ENCODE results near the gene JRKL.

The JRKL gene

DNA sequence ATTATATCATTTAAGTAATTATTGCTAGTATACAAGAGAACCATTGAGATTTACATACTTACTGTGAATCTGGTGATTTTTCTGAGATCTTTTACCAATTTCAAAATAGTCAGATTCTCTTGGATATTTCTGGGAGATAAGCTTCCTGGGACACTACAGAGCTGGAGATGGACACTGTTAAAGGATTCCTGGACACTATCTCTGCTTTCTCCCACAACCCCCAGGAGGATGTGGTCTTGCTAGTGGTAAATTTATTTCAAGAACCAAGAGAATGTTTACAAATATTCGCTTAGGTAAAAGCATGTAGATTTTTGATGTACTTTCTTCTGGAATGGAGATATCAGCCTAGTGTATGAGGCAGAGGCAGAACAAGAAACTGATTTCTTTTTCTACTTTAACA, 13.0 kb upstream of the JRKL start:
- TF ChIP-seq, protein P1, sequence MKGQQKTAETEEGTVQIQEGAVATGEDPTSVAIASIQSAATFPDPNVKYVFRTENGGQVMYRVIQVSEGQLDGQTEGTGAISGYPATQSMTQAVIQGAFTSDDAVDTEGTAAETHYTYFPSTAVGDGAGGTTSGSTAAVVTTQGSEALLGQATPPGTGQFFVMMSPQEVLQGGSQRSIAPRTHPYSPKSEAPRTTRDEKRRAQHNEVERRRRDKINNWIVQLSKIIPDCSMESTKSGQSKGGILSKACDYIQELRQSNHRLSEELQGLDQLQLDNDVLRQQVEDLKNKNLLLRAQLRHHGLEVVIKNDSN (IDR thresholded peaks at IDR 0.05), result no peak
- no peak for TF ChIP-seq EP300 (IDR thresholded peaks at IDR 0.05; ENCODE audit: borderline replicate concordance)
- TF ChIP-seq CREB1 (IDR thresholded peaks at IDR 0.05; ENCODE audit: low read depth), result no peak
- TF ChIP-seq, protein P2, sequence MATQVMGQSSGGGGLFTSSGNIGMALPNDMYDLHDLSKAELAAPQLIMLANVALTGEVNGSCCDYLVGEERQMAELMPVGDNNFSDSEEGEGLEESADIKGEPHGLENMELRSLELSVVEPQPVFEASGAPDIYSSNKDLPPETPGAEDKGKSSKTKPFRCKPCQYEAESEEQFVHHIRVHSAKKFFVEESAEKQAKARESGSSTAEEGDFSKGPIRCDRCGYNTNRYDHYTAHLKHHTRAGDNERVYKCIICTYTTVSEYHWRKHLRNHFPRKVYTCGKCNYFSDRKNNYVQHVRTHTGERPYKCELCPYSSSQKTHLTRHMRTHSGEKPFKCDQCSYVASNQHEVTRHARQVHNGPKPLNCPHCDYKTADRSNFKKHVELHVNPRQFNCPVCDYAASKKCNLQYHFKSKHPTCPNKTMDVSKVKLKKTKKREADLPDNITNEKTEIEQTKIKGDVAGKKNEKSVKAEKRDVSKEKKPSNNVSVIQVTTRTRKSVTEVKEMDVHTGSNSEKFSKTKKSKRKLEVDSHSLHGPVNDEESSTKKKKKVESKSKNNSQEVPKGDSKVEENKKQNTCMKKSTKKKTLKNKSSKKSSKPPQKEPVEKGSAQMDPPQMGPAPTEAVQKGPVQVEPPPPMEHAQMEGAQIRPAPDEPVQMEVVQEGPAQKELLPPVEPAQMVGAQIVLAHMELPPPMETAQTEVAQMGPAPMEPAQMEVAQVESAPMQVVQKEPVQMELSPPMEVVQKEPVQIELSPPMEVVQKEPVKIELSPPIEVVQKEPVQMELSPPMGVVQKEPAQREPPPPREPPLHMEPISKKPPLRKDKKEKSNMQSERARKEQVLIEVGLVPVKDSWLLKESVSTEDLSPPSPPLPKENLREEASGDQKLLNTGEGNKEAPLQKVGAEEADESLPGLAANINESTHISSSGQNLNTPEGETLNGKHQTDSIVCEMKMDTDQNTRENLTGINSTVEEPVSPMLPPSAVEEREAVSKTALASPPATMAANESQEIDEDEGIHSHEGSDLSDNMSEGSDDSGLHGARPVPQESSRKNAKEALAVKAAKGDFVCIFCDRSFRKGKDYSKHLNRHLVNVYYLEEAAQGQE (IDR thresholded peaks at IDR 0.05; ENCODE audit: low read depth), result no peak
- no peak for TF ChIP-seq TEAD4 (IDR thresholded peaks at IDR 0.05)
- no peak for TF ChIP-seq FOXM1 (IDR thresholded peaks at IDR 0.05; ENCODE audit: borderline replicate concordance, low read depth)
- TF ChIP-seq RAD21 (IDR thresholded peaks at IDR 0.05; ENCODE audit: low read depth), result no peak

DNA sequence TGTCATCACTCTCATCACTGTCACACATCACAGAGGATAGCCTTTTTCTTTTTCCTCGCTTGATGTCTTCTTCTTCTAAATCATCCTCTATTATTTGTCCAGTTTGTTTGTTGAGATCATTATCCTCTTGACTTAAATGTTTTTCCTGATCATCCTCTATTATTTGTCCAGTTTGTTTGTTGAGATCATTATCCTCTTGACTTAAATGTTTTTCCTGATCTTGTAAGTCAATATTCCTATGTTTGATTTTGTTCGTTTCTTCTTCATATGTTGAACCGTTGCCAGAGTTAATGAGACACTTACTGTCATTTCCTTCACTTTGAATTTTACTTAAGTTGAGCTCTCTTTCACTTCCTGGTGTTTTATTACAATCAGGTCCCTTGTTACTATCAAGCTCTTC, 5.7 kb upstream of the JRKL start:
- TF ChIP-seq TAF1 (IDR thresholded peaks at IDR 0.05; ENCODE audit: low read depth) (no peak), RAD21 (IDR thresholded peaks at IDR 0.05; ENCODE audit: low read depth) (no peak), CEBPB (IDR thresholded peaks at IDR 0.05) (no peak)

DNA sequence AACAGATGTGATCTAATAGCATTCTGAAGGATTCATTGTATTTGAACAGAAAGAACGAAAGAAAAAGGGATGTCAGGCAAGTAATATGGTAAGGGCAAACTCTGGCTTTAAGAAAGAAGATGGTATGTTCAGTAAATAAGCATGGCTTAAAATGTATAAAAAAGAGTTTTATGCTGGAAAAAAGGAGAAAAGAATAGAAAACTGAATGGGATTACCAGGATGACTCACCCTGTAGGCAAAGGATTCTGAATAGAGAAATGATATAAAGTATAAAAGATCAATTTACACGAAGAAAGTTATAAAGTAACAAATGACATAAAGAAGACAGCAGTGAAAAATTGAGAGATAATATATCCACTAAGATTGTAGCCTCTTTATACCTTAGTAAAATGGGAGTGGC, 4.6 kb upstream of the JRKL start:
- TF ChIP-seq TCF12 (IDR thresholded peaks at IDR 0.05; ENCODE audit: low read depth) (no peak), FOXM1 (IDR thresholded peaks at IDR 0.05; ENCODE audit: borderline replicate concordance, low read depth) (no peak), ZBTB7A (IDR thresholded peaks at IDR 0.05; ENCODE audit: low read depth) (no peak), EGR1 (IDR thresholded peaks at IDR 0.05) (no peak), TAF1 (IDR thresholded peaks at IDR 0.05; ENCODE audit: low read depth) (no peak)
- TF ChIP-seq, protein P2 (IDR thresholded peaks at IDR 0.05; ENCODE audit: low read depth), result no peak
- TF ChIP-seq, protein P1 (IDR thresholded peaks at IDR 0.05), result no peak

DNA sequence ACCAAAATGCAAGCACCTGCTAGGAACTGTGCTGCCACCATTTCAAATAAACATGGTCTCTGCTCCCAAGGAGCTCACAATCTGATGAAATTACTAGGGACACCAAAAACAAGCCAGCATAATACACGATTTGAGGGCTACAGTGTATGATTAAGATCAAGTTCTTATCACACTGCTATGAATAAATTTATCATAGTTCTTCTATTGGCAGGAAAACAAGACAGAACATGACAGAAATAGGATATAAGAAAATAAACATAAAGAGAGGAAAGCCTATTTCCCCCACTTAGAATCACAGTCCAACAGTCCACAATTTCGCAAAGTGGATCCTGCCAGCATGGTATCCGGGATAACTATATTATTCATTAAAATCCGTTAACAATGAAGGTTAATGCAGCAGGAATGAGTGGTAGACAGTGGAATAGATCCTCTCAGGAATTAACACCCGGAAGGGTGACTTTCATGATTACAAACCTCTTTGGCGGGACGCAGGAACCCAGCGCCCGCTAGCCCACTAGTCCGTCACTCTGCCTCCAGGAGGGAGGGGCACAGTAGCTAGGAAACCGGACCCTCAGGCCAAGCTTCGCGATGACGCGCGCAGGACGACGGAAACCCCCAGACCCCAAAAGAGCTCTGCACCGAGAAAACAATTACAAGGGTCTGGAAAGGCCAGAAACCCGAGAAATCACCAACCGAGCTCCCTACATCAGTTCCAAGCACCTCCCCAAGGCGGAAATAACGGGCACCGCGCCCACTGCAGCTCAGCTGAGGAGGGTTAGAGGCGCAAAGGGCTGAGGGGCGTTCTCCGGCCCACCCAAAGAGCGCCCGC, 708 bp upstream of the JRKL start:
- peak; percentile 19; the same call in 1 of the 2 replicates for TF ChIP-seq NFIC (IDR thresholded peaks at IDR 0.05)
- no peak for TF ChIP-seq YY1 (IDR thresholded peaks at IDR 0.05; ENCODE audit: low read depth)
- TF ChIP-seq CREB1 (IDR thresholded peaks at IDR 0.05; ENCODE audit: low read depth), result no peak
- TF ChIP-seq, protein P3, sequence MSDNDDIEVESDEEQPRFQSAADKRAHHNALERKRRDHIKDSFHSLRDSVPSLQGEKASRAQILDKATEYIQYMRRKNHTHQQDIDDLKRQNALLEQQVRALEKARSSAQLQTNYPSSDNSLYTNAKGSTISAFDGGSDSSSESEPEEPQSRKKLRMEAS (IDR thresholded peaks at IDR 0.05), result no peak

DNA sequence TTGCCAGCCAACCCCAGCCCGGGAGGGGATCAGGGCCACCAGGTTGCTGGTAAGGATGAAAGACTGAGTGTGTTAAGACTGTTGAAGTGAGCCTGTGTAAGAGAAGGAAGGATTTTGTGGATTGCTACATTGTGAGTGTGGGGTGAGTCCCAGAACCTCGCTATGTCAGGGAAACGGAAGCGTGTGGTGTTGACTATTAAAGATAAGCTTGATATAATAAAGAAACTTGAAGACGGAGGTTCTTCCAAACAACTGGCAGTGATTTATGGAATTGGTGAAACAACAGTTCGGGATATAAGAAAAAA, 627 bp downstream of the JRKL start:
- TF ChIP-seq TAF1 (IDR thresholded peaks at IDR 0.05; ENCODE audit: low read depth), result no peak
- TF ChIP-seq, protein P1 (IDR thresholded peaks at IDR 0.05), result no peak

DNA sequence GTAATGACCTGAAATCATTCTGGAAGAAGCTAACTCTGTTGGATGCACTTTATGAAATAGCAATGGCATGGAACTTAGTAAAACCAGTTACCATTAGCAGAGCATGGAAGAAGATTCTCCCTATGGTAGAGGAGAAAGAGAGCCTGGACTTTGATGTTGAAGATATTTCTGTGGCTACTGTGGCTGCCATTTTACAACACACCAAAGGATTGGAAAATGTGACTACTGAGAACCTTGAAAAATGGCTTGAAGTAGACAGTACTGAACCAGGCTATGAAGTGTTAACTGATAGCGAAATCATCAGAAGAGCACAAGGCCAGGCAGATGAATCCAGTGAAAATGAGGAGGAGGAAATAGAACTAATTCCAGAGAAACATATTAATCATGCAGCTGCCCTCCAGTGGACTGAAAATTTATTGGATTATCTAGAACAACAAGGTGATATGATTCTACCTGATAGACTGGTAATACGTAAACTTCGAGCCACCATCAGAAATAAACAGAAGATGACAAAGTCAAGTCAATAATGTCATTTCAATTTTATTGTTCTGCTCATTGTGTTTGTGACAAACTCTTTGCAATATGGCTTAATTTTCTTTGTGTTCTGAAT, 2.0 kb downstream of the JRKL start:
- TF ChIP-seq TAF1 (IDR thresholded peaks at IDR 0.05; ENCODE audit: low read depth) (no peak), TEAD4 (IDR thresholded peaks at IDR 0.05) (no peak), EP300 (IDR thresholded peaks at IDR 0.05; ENCODE audit: borderline replicate concordance) (no peak), EGR1 (IDR thresholded peaks at IDR 0.05) (no peak), CEBPB (IDR thresholded peaks at IDR 0.05) (no peak), TCF12 (IDR thresholded peaks at IDR 0.05; ENCODE audit: low read depth) (no peak), RAD21 (IDR thresholded peaks at IDR 0.05; ENCODE audit: low read depth) (no peak), ZBTB7A (IDR thresholded peaks at IDR 0.05; ENCODE audit: low read depth) (no peak), NFIC (IDR thresholded peaks at IDR 0.05) (no peak), CREB1 (IDR thresholded peaks at IDR 0.05; ENCODE audit: low read depth) (no peak)
- TF ChIP-seq, protein P2 (IDR thresholded peaks at IDR 0.05; ENCODE audit: low read depth), result no peak
